MM.1S (cell line): ENCODE measurements around the gene PYGB.

Experiments
- CTCF ChIP-seq: fragments of 300-600 bp; sonication (generic); IDR thresholded peaks from 2 replicates; pipeline ENCODE4 v1.5.1; 2016; ENCODE audit warnings: antibody characterized with exemption, low read length, mixed read lengths
- EZH2 ChIP-seq: fragments of 300-600 bp; sonication (generic); optimal IDR thresholded peaks from 2 replicates; pipeline ENCODE3; 2017; ENCODE audit warnings: low read depth, mild to moderate bottlenecking, antibody characterized with exemption, low read length, mixed read lengths

GRCh38 chr20:25236450-25237304 is 11.2 kb upstream of the PYGB start:
- no peak for TF ChIP-seq CTCF
- no peak for TF ChIP-seq EZH2
